A549 (cell line): ENCODE results near the gene PIP5K1B.

Experiments
- BHLHE40 ChIP-seq: IDR thresholded peaks from 2 replicates; pipeline ENCODE4 v1.6.1; 2012; ENCODE audit warnings: low read depth, low read length, inconsistent platforms
- CHD2 ChIP-seq: fragments of 150-350 bp; IDR thresholded peaks from 2 replicates; pipeline ENCODE4 v1.6.1; 2014; ENCODE audit warnings: low read length; ENCODE audit not compliant: partially characterized antibody
- CTCF ChIP-seq: fragments of >200 bp; sonication (Bioruptor Twin); formaldehyde crosslinking; IDR thresholded peaks from 3 replicates; pipeline ENCODE4 v1.5.1; 2016
- HDAC2 ChIP-seq: fragments of 200-600 bp; sonication (generic); IDR thresholded peaks from 2 replicates; pipeline ENCODE4 v1.6.1; 2016
- JUN ChIP-seq, 2 experiments: fragments of >200 bp; sonication (Bioruptor Twin); formaldehyde crosslinking; IDR thresholded peaks; 2 replicates in 1 of 2; 3 replicates in 1 of 2; pipeline ENCODE4 v1.6.1; 2016 to 2017
- MAZ ChIP-seq: fragments of 150-350 bp; IDR thresholded peaks from 2 replicates; pipeline ENCODE4 v1.6.1; 2014; ENCODE audit warnings: antibody characterized with exemption, low read depth, low read length, borderline replicate concordance
- NFE2L2 ChIP-seq: fragments of 150-350 bp; conservative IDR thresholded peaks from 2 replicates; pipeline ENCODE4 v1.6.1; 2014; ENCODE audit warnings: low read length
- POLR2A ChIP-seq: IDR thresholded peaks from 2 replicates; pipeline ENCODE4 v1.6.1; 2012; ENCODE audit warnings: mild to moderate bottlenecking, low read length
- SMC3 ChIP-seq: fragments of >200 bp; sonication (Bioruptor Twin); formaldehyde crosslinking; IDR thresholded peaks from 3 replicates; pipeline ENCODE4 v1.6.1; 2018; ENCODE audit warnings: inconsistent platforms
- ZC3H11A ChIP-seq: fragments of 450-650 bp; IDR thresholded peaks from 2 replicates; pipeline ENCODE4 v1.6.1; 2014; ENCODE audit warnings: antibody characterized with exemption, mild to moderate bottlenecking

- TF ChIP-seq CTCF, result no peak
- TF ChIP-seq POLR2A, result no peak
- no peak for TF ChIP-seq HDAC2
- no peak for TF ChIP-seq MAZ
- TF ChIP-seq SMC3, result no peak
- TF ChIP-seq BHLHE40, result no peak
- no peak for TF ChIP-seq JUN (IDR thresholded peaks at IDR 0.05)
- TF ChIP-seq ZC3H11A, result no peak
- no peak for TF ChIP-seq CHD2
- no peak for TF ChIP-seq NFE2L2
Observed at GRCh38 chr9:68768619-68769018, 63.6 kb downstream of the PIP5K1B start.
